ENCODE data around the gene SDS.

Gene SDS

GRCh38 chr12:113424915-113425823 is 21.5 kb upstream of the SDS start:
- DNase-seq (ENCODE audit: low spot score): peak; percentile 81

DNA sequence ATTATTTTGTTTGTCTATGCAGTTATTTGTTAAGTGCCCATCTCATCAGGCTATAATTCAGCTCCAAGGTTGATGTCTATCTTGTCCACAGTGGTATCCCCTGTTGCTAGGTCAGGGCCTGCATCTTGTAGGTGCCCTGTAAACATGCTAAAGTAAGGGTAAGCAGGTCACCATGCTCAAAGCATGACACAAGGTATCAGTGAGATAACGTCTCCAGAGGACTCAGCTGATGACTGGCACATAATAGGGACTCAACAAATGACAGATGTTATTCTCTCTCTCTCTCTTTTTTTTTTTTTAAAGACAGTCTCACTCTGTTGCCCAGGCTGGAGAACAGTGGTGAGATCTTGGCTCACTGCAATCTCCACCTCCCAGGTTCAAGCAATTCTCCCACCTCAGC is 20.8 kb upstream of the SDS start:
- DNase-seq (ENCODE audit: low spot score): no peak

GRCh38 chr12:113422886-113423669 is 19.4 kb upstream of the SDS start:
- no peak for DNase-seq (ENCODE audit: low spot score)

GRCh38 chr12:113422030-113422885 is 18.6 kb upstream of the SDS start, which contains the start of gene SDSL:
Gene SDSL (plus strand): TSS chr12:113422380. CDS start chr12:113427983, 5,603 bp downstream.
- DNase-seq (ENCODE audit: low spot score): no peak

- DNase-seq (ENCODE audit: low spot score): no peak
These were observed 17.4 kb upstream of the SDS start for GRCh38 chr12:113420996-113421595.

GRCh38 chr12:113418213-113418879 is 14.7 kb upstream of the SDS start:
- DNase-seq (ENCODE audit: low spot score): no peak

DNA sequence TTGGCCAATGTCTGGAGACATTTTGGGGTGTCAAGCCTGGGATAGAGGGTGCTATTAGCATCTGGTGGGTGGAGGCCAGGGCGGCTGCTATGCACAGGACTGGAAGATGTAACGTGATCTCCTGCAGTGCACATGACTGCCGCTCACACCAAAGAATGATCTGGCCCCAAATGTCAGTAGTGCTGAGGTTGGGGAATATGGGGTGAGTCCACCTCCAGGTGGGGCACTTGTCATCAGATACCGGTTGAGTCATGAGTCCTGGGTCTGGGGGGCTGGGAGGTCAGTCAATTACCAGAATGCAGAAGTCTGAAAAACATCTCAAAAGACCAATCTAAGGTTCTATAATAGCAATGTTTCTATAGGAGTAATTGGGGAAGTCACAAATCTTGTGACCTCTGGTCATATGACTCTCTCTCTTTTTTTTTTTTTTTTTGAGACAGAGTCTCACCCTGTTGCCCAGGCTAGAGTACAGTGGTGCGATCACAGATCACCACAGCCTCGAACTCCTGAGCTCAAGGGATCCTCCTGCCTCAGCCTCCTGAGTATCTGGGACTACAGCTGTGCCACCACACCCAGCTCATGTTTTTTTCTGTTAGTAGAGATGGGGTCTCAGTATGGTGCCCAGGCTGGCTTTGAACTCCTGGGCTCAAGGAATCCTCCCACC is 12.5 kb upstream of the SDS start:
- DNase-seq (ENCODE audit: low spot score): no peak

DNA sequence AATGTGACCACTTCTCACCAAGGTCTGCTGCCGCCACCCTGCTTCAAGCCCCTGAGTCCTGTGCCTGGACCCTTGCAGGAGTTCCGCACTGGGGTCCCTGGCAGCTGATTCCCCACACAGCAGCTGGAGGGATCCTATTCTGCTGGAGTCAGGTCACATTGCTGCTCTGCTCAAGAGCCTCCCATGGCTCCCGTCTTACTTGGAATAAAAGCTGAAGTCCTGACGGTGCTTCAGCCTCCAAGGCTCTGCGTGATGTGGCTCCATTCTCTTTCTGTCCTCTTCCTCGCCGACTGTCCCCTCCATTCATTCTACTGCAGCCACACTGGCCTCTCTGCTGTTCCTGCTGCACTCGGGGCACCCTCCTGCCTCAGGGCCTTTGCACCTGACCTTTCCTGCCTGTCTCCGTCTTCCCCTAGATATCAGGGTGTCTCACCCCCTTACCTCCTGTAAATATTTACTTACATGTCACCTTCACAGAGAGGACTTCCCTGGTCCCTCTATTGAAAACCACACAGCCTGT is 10.9 kb upstream of the SDS start:
- DNase-seq (ENCODE audit: low spot score): no peak

DNA sequence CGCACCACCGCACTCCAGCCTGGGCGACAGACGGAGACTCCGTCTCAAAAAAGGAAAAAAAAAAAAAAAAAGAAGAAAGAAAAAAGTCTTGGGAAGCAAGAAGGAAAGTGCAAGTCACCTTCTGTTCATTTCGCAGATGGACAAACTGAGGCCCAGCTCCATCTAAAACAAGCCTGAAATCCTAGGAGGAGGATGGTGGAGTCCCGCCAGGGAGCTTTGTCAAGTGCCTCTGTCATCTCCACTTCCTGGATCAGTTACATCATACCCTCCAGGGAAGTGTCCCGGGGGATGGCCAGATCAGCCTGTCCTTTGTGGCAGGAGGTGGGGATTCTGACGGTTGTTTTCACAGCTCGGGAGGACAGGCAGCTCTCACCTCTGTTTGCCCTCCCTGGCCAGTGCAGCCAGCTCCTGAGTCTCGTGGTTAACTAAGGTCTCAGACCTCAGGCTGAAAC is 9.8 kb upstream of the SDS start:
- DNase-seq (ENCODE audit: low spot score): no peak

GRCh38 chr12:113409462-113410124 is 5.9 kb upstream of the SDS start:
- no peak for DNase-seq (ENCODE audit: low spot score)

GRCh38 chr12:113408756-113409298 is 5.1 kb upstream of the SDS start:
- no peak for DNase-seq (ENCODE audit: low spot score)

DNA sequence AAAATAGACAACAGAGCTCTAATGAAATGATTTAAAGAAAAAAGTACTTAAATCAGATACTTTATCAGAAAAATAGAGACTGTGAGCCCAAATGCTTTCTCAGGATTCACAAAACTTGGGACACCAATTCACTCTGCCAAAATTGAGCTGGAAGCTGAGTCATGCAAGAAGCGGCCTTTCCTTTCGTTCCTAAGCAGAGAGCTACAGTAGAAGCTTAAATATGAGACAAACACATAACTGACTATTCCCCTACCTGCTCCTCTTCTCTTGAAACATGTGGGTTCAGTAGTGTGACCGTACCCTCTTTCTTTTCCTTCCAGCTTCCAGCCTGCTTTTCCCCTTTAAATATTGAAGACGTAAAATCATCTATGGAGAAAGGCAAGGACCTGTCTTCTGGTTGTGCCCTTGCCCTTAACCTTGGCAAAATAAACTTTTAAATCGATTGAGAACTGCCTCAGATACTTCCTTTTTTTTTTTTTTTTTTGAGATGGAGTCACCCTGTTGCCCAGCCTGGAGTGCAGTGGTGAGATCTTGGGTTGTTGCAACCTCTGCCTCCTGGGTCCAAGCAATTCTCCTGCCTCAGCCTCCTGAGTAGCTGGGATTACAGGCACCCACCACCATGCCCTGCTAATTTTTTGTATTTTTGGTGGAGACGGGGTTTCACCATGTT is 4.4 kb upstream of the SDS start:
- DNase-seq (ENCODE audit: low spot score): no peak

DNA sequence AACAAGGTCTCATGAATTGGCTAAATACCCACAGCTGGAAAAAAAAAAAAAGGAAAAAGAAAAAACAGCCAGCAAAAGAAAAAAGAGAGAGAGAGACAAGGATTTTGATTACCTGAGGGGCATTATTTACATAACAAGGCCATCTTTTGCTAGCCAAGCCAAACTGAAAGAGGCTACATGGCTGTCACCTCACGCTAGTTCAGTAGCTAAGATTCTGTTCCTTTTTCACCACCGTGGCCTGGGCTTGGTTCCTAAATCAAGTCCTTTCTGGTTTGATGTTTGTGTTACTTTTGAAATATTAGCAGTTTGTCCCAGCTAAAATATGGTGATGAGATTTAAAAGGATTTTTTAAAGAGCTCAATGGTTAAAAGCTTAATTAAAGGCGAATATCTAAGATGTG is 2.0 kb upstream of the SDS start:
- DNase-seq (ENCODE audit: low spot score): no peak

DNA sequence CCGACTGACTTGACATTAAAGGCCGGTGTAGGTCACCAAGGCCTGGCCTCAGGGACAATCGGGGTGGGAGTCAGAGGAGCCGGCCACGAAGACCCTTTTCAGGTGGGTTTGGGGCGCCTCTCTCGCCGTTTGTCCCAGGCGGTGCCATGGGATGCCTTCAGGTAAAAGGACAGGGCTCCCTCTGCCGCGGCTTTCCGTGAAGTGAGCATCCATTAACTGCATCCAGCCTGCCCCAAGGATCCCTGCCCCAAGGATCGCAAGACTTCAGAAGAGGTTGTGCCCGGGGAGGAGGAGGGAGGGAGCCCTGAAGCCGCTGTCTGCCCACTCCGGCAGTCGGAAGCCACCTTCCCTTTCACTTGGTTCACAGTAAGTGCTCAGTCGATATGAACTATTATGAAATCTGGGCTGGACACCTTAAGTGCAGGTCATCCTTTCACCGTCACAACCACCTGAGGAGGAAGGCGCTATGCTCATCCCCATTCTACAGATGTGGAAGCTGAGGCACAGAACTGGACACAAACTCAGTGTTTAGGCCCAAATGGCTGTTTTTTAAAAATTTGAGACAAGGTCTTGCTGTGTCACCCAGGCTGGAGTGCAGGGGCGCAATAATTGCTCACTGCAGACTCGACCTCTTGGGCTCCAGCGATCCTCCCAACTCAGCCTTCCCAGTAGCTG is 964 bp downstream of the SDS start:
- DNase-seq (ENCODE audit: low spot score): no peak

GRCh38 chr12:113401066-113402000 is 2.4 kb downstream of the SDS start:
- DNase-seq (ENCODE audit: low spot score): no peak

GRCh38 chr12:113400362-113400761 is 3.3 kb downstream of the SDS start:
- no peak for DNase-seq (ENCODE audit: low spot score)

DNA sequence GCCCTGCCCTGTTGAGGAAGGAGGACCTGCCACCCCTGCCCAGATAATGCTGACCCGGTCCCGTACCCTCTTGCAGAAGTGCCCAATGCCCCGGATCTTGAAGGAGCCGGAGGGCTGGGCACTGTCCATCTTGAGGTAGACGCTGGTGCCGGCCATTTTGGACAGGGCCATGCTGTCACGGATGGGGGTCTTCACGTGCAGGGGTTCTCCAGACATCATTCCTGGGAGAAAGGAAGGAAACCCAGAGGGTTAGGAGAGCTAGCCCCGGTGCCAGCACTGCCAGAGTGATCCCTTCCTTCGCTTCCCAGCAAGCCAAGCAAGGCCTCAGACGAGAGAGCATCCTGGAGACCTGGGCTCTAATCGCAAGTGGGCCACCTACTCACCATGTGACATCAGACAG is 4.2 kb downstream of the SDS start:
- no peak for DNase-seq (ENCODE audit: low spot score)
